Trophoblast cell (in vitro differentiated cells and primary cell): ENCODE results near the gene MORN2.
A peak's percentile ranks its signal among the peaks of the same experiment; 100 is the strongest.

Experiments used
- DNase-seq, 2 donors: peaks; one replicate each; pipeline ENCODE4 v3.0.0-alpha.2; 2016
- H2AFZ ChIP-seq: 2 replicates; pipeline ENCODE4 v1.6.1; 2013; ENCODE audit warnings: low read length, moderate library complexity, mild to moderate bottlenecking; ENCODE audit not compliant: insufficient read depth, poor library complexity
- H2AK5ac ChIP-seq: 2 replicates; pipeline ENCODE4 v1.6.1; 2013; ENCODE audit warnings: mild to moderate bottlenecking, low read length
- H2BK120ac ChIP-seq: 2 replicates; pipeline ENCODE4 v1.6.1; 2013; ENCODE audit warnings: low read length, mild to moderate bottlenecking, moderate library complexity; ENCODE audit not compliant: insufficient read depth, poor library complexity
- H2BK12ac ChIP-seq: 2 replicates; pipeline ENCODE4 v1.6.1; 2013; ENCODE audit warnings: mild to moderate bottlenecking, low read length, moderate library complexity
- H2BK5ac ChIP-seq: 2 replicates; pipeline ENCODE4 v1.6.1; 2013; ENCODE audit warnings: low read length, low read depth, moderate library complexity, mild to moderate bottlenecking; ENCODE audit not compliant: poor library complexity
- H3K14ac ChIP-seq: 2 replicates; pipeline ENCODE4 v1.6.1; 2013; ENCODE audit warnings: mild to moderate bottlenecking, low read length
- H3K18ac ChIP-seq: 2 replicates; pipeline ENCODE4 v1.6.1; 2013; ENCODE audit warnings: mild to moderate bottlenecking, low read length
- H3K23ac ChIP-seq: 2 replicates; pipeline ENCODE4 v1.6.1; 2013; ENCODE audit warnings: low read length
- H3K27ac ChIP-seq: 2 replicates; pipeline ENCODE4 v1.5.1; 2013; ENCODE audit warnings: low read depth, mild to moderate bottlenecking, inconsistent platforms, low read length, moderate library complexity
- H3K27me3 ChIP-seq: 2 replicates; pipeline ENCODE4 v1.6.1; 2013; ENCODE audit warnings: inconsistent platforms, mild to moderate bottlenecking, low read length, moderate library complexity; ENCODE audit not compliant: insufficient read depth
- H3K36me3 ChIP-seq, 2 experiments: 1 replicate in 1 of 2; 2 replicates in 1 of 2; pipeline ENCODE4 v1.6.1; 2013; ENCODE audit warnings: low read length in 2 of 2, mild to moderate bottlenecking in 2 of 2, moderate library complexity in 1 of 2; ENCODE audit not compliant: insufficient read depth in 2 of 2, control insufficient read depth in 1 of 2
- H3K4ac ChIP-seq: 2 replicates; pipeline ENCODE4 v1.6.1; 2013; ENCODE audit warnings: low read depth, mild to moderate bottlenecking, low read length, moderate library complexity
- H3K4me1 ChIP-seq, 2 experiments: 1 replicate in 1 of 2; 2 replicates in 1 of 2; pipeline ENCODE4 v1.6.1; 2013; ENCODE audit warnings: low read length in 2 of 2, mild to moderate bottlenecking in 2 of 2, moderate library complexity in 1 of 2; ENCODE audit not compliant: insufficient read depth in 2 of 2, control insufficient read depth in 1 of 2
- H3K4me2 ChIP-seq: 2 replicates; pipeline ENCODE4 v1.6.1; 2013; ENCODE audit warnings: inconsistent platforms, mild to moderate bottlenecking, low read length, moderate library complexity
- H3K4me3 ChIP-seq: 2 replicates; pipeline ENCODE4 v1.5.1; 2013; ENCODE audit warnings: mild to moderate bottlenecking, low read depth, low read length, inconsistent platforms
- H3K79me1 ChIP-seq: one replicate; pipeline ENCODE4 v1.6.1; 2013; ENCODE audit warnings: low read length
- H3K79me2 ChIP-seq: 2 replicates; pipeline ENCODE4 v1.6.1; 2013; ENCODE audit warnings: low read length, mild to moderate bottlenecking; ENCODE audit not compliant: control insufficient read depth, insufficient read depth, poor library complexity
- H3K9ac ChIP-seq: 2 replicates; pipeline ENCODE4 v1.6.1; 2013; ENCODE audit warnings: mild to moderate bottlenecking, low read length
- H3K9me3 ChIP-seq: 2 replicates; pipeline ENCODE4 v1.6.1; 2013; ENCODE audit warnings: low read depth, mild to moderate bottlenecking, control low read depth, inconsistent platforms, low read length; ENCODE audit not compliant: insufficient read depth
- H4K12ac ChIP-seq: 2 replicates; pipeline ENCODE4 v1.6.1; 2013; ENCODE audit warnings: low read depth, mild to moderate bottlenecking, low read length, moderate library complexity
- H4K8ac ChIP-seq: 2 replicates; pipeline ENCODE4 v1.6.1; 2013; ENCODE audit warnings: low read depth, mild to moderate bottlenecking, low read length, moderate library complexity
- H4K91ac ChIP-seq: one replicate; pipeline ENCODE4 v1.6.1; 2013; ENCODE audit warnings: low read depth, mild to moderate bottlenecking, low read length, moderate library complexity
- WGBS: extraction: QIAGEN DNeasy Blood & Tissue Kit; methylation state at CpG from one replicate; pipeline ENCODE4 v1.1.7; 2013; ENCODE audit warnings: missing lambda C conversion rate; ENCODE audit not compliant: insufficient read length, insufficient coverage; ENCODE audit errors: extremely low coverage; 5-methylcytosine and 5-hydroxymethylcytosine counted together

The MORN2 gene

GRCh38 chr2:38850045-38850444 is 25.7 kb upstream of the MORN2 start:
- peaks cover 3 to 4% of the 10 kb centered on the region in 2 experiments for H3K4me1 ChIP-seq
- H2BK12ac ChIP-seq = no peak overlapping the region
- no peak overlapping the region for H2BK5ac ChIP-seq
- H4K8ac ChIP-seq = no peak overlapping the region
- peaks cover 12 to 21% of the 10 kb centered on the region in 2 experiments for H3K36me3 ChIP-seq
- H3K27ac ChIP-seq = no peak overlapping the region
- H2AFZ ChIP-seq = no peak overlapping the region
- no peak overlapping the region for H3K4me3 ChIP-seq
- no peak overlapping the region for H3K14ac ChIP-seq
- H2AK5ac ChIP-seq = no peak overlapping the region
- no peaks in the 10 kb centered on the region for H3K79me2 ChIP-seq
- no peak overlapping the region for H3K4me2 ChIP-seq
- no peaks in the 10 kb centered on the region for H3K27me3 ChIP-seq
- no peak overlapping the region for H3K4ac ChIP-seq
- no peak overlapping the region for H3K9ac ChIP-seq
- no CpG with 5 or more reads among the region's 3 CpGs for WGBS
- no peaks in the 10 kb centered on the region for H3K9me3 ChIP-seq
- no peak overlapping the region for H3K18ac ChIP-seq
- no peak overlapping the region for H3K23ac ChIP-seq
- no peak overlapping the region for H2BK120ac ChIP-seq
- no peak overlapping the region for H4K91ac ChIP-seq
- no peak overlapping the region for H4K12ac ChIP-seq
- DNase-seq = no peak
- no peaks in the 10 kb centered on the region for H3K79me1 ChIP-seq

DNA sequence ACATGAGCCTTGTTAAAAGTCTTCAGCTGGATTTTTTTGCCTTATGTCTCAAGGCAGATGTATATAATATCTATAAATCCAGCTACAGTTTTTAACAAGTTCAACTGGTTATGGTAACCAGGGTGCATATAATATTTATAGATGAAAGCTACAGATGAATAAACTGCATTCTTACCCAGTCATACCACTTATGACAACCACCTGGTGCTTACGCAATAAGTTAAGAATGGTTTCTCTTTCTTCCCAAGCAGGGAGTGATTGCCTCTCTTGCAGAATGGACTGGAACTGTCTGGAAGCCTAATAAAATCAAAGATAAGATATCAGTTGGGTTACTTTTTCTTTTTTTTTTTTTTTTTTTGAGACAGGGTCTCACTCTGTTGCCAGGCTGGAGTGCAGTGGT is 19.6 kb upstream of the MORN2 start:
- Histone ChIP-seq H3K9ac (no peak overlapping the region), H3K4me1 (no peaks in the 10 kb centered on the region), H2AFZ (no peak overlapping the region), H3K14ac (no peak overlapping the region), H3K9me3 (no peaks in the 10 kb centered on the region), H2BK5ac (no peak overlapping the region), H2BK12ac (no peak overlapping the region), H3K79me1 (no peaks in the 10 kb centered on the region), H3K4ac (no peak overlapping the region), H4K91ac (no peak overlapping the region), H3K79me2 (no peaks in the 10 kb centered on the region), H3K18ac (no peak overlapping the region), H3K4me3 (no peak overlapping the region), H3K4me2 (no peak overlapping the region), H3K27me3 (no peaks in the 10 kb centered on the region), H2BK120ac (no peak overlapping the region), H4K8ac (no peak overlapping the region), H3K23ac (no peak overlapping the region), H2AK5ac (no peak overlapping the region), H4K12ac (no peak overlapping the region), H3K36me3 (peaks cover 13 to 21% of the 10 kb centered on the region in 2 experiments), H3K27ac (no peak overlapping the region)
- no CpG with 5 or more reads among the region's 1 CpG for WGBS
- peak; percentile 42 to 92 for DNase-seq

- H2BK5ac ChIP-seq = no peak overlapping the region
- H3K4ac ChIP-seq = no peak overlapping the region
- H3K9me3 ChIP-seq = no peaks in the 10 kb centered on the region
- H3K23ac ChIP-seq = no peak overlapping the region
- H3K27me3 ChIP-seq = no peaks in the 10 kb centered on the region
- no peaks in the 10 kb centered on the region for H3K79me1 ChIP-seq
- no peak overlapping the region for H3K18ac ChIP-seq
- H3K14ac ChIP-seq = no peak overlapping the region
- no peak overlapping the region for H2AK5ac ChIP-seq
- H3K4me1 ChIP-seq = no peaks in the 10 kb centered on the region
- no peak overlapping the region for H3K4me3 ChIP-seq
- H2BK120ac ChIP-seq = no peak overlapping the region
- no peak overlapping the region for H2AFZ ChIP-seq
- no peak for DNase-seq
- no peak overlapping the region for H3K4me2 ChIP-seq
- no peak overlapping the region for H4K12ac ChIP-seq
- H3K27ac ChIP-seq = no peak overlapping the region
- H2BK12ac ChIP-seq = no peak overlapping the region
- no peak overlapping the region for H4K8ac ChIP-seq
- no peak overlapping the region for H3K9ac ChIP-seq
- H3K79me2 ChIP-seq = no peaks in the 10 kb centered on the region
- peaks cover 7 to 9% of the 10 kb centered on the region in 2 experiments for H3K36me3 ChIP-seq
- H4K91ac ChIP-seq = no peak overlapping the region
Measured at GRCh38 chr2:38862476-38862875, 13.3 kb upstream of the MORN2 start.

DNA sequence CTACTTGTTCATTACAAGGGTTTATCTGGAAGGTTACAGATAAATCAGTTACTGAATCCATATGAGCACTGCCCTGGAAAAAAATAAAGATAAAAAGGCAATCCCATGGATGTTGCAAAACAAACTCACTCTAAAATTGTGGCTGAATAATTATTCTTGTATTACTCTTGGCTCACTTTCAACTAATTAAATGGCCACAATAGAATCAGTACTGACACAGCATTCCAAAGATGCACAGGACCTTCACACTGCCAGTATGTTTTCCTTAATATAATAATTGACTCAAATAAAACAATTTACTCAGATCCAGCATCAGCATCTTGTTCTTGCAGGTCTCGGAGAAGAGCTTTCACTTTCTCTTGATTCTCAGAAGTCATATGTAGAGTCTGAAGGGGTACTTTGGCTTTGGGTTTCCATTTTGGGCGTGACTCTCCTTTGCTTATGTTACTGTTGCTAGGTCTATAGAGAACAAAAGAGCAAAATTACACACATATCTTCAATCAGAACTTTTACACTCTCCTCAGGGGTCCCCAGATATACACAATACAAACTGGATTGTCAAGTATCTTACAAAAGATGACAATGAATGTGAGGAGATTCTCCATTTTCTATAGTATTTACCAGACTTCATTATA is 12.6 kb upstream of the MORN2 start:
- no peak overlapping the region for H2BK5ac ChIP-seq
- no peaks in the 10 kb centered on the region for H3K9me3 ChIP-seq
- no peak overlapping the region for H3K4ac ChIP-seq
- H3K4me1 ChIP-seq = no peaks in the 10 kb centered on the region
- no peak overlapping the region for H4K8ac ChIP-seq
- no peaks in the 10 kb centered on the region for H3K79me1 ChIP-seq
- peaks cover 5 to 9% of the 10 kb centered on the region in 2 experiments for H3K36me3 ChIP-seq
- H3K4me2 ChIP-seq = no peak overlapping the region
- H3K79me2 ChIP-seq = no peaks in the 10 kb centered on the region
- H3K18ac ChIP-seq = no peak overlapping the region
- H3K14ac ChIP-seq = no peak overlapping the region
- no peak overlapping the region for H3K9ac ChIP-seq
- WGBS = no CpG with 5 or more reads among the region's 2 CpGs
- no peak for DNase-seq
- no peak overlapping the region for H2BK120ac ChIP-seq
- no peak overlapping the region for H2AFZ ChIP-seq
- H3K27me3 ChIP-seq = no peaks in the 10 kb centered on the region
- H3K27ac ChIP-seq = no peak overlapping the region
- H4K91ac ChIP-seq = no peak overlapping the region
- no peak overlapping the region for H2AK5ac ChIP-seq
- no peak overlapping the region for H4K12ac ChIP-seq
- no peak overlapping the region for H3K4me3 ChIP-seq
- no peak overlapping the region for H2BK12ac ChIP-seq
- H3K23ac ChIP-seq = no peak overlapping the region
